Activated CD8-positive, alpha-beta T cell treated with anti-CD3 and anti-CD28 coated beads for 36 hours (primary cell): ENCODE data around the gene CABLES1. TPM values are rescaled to one million over a fixed set of nuclear protein-coding genes. Genes with fewer than 3 reads are reported as not detected.

Source experiments
- ATAC-seq: fragments of 200-7000 bp; cut with Tn5 transposase; one replicate; pipeline ENCODE4 v1.10.0; 2021; ENCODE audit warnings: mild to moderate bottlenecking, moderate library complexity
- CTCF ChIA-PET: fragments of 350-600 bp; sonication (Branson Sonifier 250); formaldehyde crosslinking; loops from one replicate; lab custom pipeline; 2021; ENCODE audit warnings: antibody characterized with exemption; lab: Charles Lee
- POLR2A ChIA-PET: fragments of 350-600 bp; sonication (Branson Sonifier 250); formaldehyde crosslinking; loops from one replicate; lab custom pipeline; 2021; ENCODE audit warnings: antibody characterized with exemption; lab: Charles Lee
- DNase-seq: peaks from one replicate; pipeline ENCODE4 v3.0.0-alpha.2; 2020
- H3K27ac Mint-ChIP-seq: one replicate; pipeline ENCODE4 v1.8.0; 2021; ENCODE audit warnings: mild to moderate bottlenecking, mixed read lengths
- H3K27me3 Mint-ChIP-seq: one replicate; pipeline ENCODE4 v1.8.0; 2021; ENCODE audit warnings: mixed read lengths
- H3K36me3 Mint-ChIP-seq: one replicate; pipeline ENCODE4 v1.8.0; 2021; ENCODE audit warnings: low read depth, mixed read lengths
- H3K4me1 Mint-ChIP-seq: one replicate; pipeline ENCODE4 v1.8.0; 2021; ENCODE audit warnings: low read depth, mixed read lengths
- H3K4me3 Mint-ChIP-seq: one replicate; pipeline ENCODE4 v1.8.0; 2021; ENCODE audit warnings: mild to moderate bottlenecking, moderate library complexity, mixed read lengths
- H3K9me3 Mint-ChIP-seq: one replicate; pipeline ENCODE4 v1.8.0; 2021; ENCODE audit warnings: mixed read lengths
- intact Hi-C: fragments of 100-400 bp; cut with micrococcal nuclease; formaldehyde crosslinking; loops from one replicate; pipeline ENCODE4 v1.10.0; 2022
- total RNA-seq, 2 experiments: library from RNA; stranded (reverse); gene quantifications; one replicate each; pipeline ENCODE4 v1.2.3, GENCODE V29; 2021
- TF ChIP-seq, protein P1 (sequence below): fragments of 200-600 bp; IDR thresholded peaks from one replicate; pipeline ENCODE4 v1.8.0; 2022; ENCODE audit warnings: antibody characterized with exemption, mild to moderate bottlenecking

Gene CABLES1
- total RNA-seq, 2 experiments from 2014 or later = 1.8 to 2.0 TPM

DNA sequence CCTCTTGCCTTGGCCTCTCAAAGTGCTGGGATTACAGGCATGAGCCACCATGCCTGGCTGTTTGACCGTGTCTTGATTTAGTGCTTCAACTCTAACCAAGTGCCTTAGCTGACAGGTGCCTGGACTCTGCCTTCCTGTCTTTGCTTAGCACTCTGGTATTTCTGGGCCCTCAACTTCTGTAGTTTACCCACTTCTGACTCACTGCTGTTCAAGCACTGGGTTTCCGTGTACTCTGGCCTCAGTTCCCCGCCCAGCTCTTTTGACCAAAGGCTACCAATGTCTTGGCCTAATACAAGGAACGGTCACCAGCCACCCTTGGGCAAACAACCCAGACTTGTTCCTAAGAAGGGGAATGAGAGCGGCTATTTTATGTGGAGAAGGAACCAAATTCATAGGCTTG lies 35.7 kb upstream of the CABLES1 start:
- TF ChIP-seq, protein P1, sequence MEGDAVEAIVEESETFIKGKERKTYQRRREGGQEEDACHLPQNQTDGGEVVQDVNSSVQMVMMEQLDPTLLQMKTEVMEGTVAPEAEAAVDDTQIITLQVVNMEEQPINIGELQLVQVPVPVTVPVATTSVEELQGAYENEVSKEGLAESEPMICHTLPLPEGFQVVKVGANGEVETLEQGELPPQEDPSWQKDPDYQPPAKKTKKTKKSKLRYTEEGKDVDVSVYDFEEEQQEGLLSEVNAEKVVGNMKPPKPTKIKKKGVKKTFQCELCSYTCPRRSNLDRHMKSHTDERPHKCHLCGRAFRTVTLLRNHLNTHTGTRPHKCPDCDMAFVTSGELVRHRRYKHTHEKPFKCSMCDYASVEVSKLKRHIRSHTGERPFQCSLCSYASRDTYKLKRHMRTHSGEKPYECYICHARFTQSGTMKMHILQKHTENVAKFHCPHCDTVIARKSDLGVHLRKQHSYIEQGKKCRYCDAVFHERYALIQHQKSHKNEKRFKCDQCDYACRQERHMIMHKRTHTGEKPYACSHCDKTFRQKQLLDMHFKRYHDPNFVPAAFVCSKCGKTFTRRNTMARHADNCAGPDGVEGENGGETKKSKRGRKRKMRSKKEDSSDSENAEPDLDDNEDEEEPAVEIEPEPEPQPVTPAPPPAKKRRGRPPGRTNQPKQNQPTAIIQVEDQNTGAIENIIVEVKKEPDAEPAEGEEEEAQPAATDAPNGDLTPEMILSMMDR = no peak
- no peak for ATAC-seq
- CTCF ChIA-PET = no interaction called here
- Mint-ChIP-seq H3K4me3 (no peak overlapping the region), H3K4me1 (no peaks in the 10 kb centered on the region), H3K9me3 (no peaks in the 10 kb centered on the region), H3K36me3 (no peaks in the 10 kb centered on the region), H3K27me3 (no peaks in the 10 kb centered on the region), H3K27ac (no peak overlapping the region)
- no peak for DNase-seq
- POLR2A ChIA-PET = no interaction called here
- intact Hi-C loops = no loop called here

DNA sequence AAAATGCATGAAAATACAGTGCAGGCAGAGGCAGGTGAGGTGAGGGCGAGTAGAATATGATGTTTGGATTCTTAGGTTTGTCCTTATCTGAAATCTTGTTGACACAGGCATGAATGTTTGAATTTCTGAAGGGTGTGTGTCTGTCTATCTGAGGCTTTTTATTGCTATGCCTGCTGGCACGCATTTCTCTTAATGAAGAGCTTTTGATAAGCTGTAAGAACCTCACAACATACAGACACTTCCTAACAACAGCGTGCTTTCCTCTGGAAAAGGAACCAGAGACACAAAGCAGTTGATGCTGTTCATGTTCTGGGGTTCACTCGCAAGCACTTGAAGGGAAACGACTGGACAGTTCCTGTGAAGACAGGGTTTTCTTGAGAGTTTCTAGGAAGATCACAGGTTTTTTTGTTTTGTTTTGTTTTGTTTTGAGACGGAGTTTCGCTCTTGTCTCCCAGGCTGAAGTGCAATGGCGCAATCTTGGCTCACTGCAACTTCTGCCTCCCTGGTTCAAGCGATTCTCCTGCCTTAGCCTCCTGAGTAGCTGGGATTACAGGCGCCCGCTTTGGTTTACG lies 33.3 kb upstream of the CABLES1 start:
- ChIA-PET POLR2A (interaction anchor here (0.6 kb wide), 1 partner anchor 15 kb away, joined by 3 read pairs; no protein-coding TSS in a partner anchor), CTCF (interaction anchor here (1.0 kb wide), 1 partner anchor 9 kb away, joined by 3 read pairs; no protein-coding TSS in a partner anchor)
- intact Hi-C loops = no loop called here
- Mint-ChIP-seq H3K36me3 (no peaks in the 10 kb centered on the region), H3K27ac (no peak overlapping the region), H3K4me1 (peaks cover 3% of the 10 kb centered on the region), H3K27me3 (no peaks in the 10 kb centered on the region), H3K4me3 (no peak overlapping the region), H3K9me3 (no peaks in the 10 kb centered on the region)
- DNase-seq = no peak
- TF ChIP-seq, protein P1 = no peak
- no peak for ATAC-seq

DNA sequence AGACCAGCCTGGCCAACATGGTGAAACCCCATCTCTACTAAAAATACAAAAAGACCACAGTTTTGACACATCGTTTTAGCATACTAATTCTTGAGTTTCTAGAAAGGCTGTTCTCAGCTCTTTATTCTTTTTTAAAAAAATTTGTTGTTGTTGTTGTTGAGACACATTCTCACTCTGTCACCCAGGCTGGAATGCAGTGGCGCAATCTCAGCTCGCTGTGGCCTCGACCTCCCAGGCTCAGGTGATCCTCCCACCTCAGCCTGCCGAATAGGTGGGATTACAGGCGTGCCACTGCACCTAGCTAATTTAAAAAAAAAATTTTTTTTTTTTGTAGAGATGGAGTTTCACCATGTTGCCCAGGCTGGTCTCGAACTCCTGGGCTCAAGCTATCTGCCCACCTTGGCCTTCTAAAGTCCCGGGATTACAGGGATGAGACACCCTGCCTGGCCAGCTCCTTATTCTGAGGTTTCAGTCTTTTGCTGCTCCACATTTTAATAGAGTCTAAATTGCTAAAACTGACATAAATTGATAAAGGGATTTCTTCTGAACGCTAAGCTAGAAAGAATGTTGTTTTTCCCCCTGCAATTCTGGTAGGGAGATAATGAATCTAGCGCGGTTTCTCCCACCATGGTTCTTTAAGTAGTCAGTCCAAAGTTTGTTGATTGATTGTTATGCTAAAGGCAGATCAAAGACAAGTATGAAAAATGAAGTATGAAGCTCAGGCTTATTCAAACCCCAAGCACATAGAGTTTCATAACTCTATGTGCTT lies 32.6 kb upstream of the CABLES1 start:
- Mint-ChIP-seq H3K27ac (no peak overlapping the region), H3K4me1 (peaks cover 3% of the 10 kb centered on the region), H3K9me3 (no peaks in the 10 kb centered on the region)

DNA sequence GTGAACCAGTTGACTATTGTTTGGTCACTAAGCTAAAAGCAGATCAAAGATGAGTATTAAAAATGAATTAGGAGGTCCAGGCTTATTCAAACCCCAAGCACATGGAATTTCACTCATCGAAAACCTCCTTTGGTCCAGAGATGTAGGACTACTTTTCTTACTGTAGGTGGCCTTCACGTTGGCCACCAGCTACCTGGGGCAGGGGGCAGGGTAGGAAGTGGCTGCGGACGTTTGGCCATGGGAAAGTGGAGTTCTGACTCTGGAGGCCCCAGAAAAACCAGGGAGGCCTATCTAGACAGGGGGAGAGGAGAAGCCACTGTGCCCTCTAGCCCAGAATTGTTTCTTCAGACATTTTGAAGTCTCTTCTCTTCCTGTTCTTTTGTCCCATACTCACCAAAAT lies 31.8 kb upstream of the CABLES1 start:
- H3K36me3 Mint-ChIP-seq = no peaks in the 10 kb centered on the region
- no peaks in the 10 kb centered on the region for H3K27me3 Mint-ChIP-seq
- ChIA-PET CTCF (no interaction called here), POLR2A (no interaction called here)
- no peak for ATAC-seq
- H3K4me1 Mint-ChIP-seq = peaks cover 3% of the 10 kb centered on the region
- no peak overlapping the region for H3K4me3 Mint-ChIP-seq
- no peak for DNase-seq
- TF ChIP-seq, protein P1 = no peak
- H3K27ac Mint-ChIP-seq = no peak overlapping the region
- H3K9me3 Mint-ChIP-seq = no peaks in the 10 kb centered on the region
- intact Hi-C loops = no loop called here

More for the DNA sequence above, 32.6 kb upstream of the CABLES1 start:
- Mint-ChIP-seq H3K36me3 (no peaks in the 10 kb centered on the region), H3K4me3 (no peak overlapping the region), H3K27me3 (no peaks in the 10 kb centered on the region)
- ChIA-PET POLR2A (no interaction called here), CTCF (interaction anchor here (0.6 to 1.0 kb wide), 2 partner anchors 9 to 386 kb away, joined by 3 read pairs; no protein-coding TSS in a partner anchor)
- DNase-seq = no peak
- intact Hi-C loops = no loop called here
- TF ChIP-seq, protein P1 = no peak
- no peak for ATAC-seq

DNA sequence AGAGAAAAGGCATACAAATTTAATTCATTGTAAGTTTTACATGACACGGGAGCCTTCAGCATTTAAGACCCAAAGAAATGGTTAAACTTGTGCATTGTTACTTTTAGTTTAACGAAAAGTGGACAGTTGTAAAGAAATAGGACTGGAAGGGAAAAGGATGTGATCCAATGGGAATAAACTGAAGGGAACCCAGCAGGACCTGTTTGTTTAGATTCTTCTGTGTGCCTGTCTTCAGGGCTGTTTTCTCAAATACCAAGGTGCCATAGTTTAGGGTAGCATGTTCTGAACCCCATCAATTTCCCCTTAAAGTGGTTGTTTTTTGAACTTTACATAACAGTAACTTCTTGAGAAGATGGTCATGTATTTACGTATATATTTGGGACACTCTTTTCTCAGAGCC lies 30.3 kb upstream of the CABLES1 start:
- no peak for DNase-seq
- H3K36me3 Mint-ChIP-seq = no peaks in the 10 kb centered on the region
- no peak overlapping the region for H3K4me3 Mint-ChIP-seq
- H3K27me3 Mint-ChIP-seq = no peaks in the 10 kb centered on the region
- H3K9me3 Mint-ChIP-seq = no peaks in the 10 kb centered on the region
- peaks cover 3% of the 10 kb centered on the region for H3K4me1 Mint-ChIP-seq
- ATAC-seq = no peak
- ChIA-PET POLR2A (no interaction called here), CTCF (no interaction called here)
- TF ChIP-seq, protein P1 = no peak
- intact Hi-C loops = no loop called here
- no peak overlapping the region for H3K27ac Mint-ChIP-seq
